ENCODE results near the gene GHDC. TPM values are rescaled to one million over a fixed set of nuclear protein-coding genes. Genes with fewer than 3 reads are reported as not detected.

Gene GHDC
- total and polyA plus RNA-seq, 2 donors (not counting 3 experiments of a cell fraction or from before 2014, with no cell fraction given), result 9.8 to 11.2 TPM

GRCh38 chr17:42201458-42201772 is 7.1 kb upstream of the GHDC start:
- Histone ChIP-seq H3K27me3 (ENCODE audit: control insufficient read depth in 2 of 2, insufficient read depth in 2 of 2, low read length in 2 of 2) (no peaks in the 10 kb centered on the region), H3K27ac (ENCODE audit: insufficient read depth, low read depth, low read length) (no peak overlapping the region), H3K36me3 (ENCODE audit: control insufficient read depth in 2 of 2, extremely low read depth in 1 of 2, insufficient read depth in 2 of 2, low read length in 2 of 2) (peaks cover 7 to 20% of the 10 kb centered on the region in 2 experiments), H2AFZ (ENCODE audit: low read depth, low read length) (no peak overlapping the region), H3K9ac (replicated peaks; ENCODE audit: extremely low read depth, insufficient read depth, low read length) (no peak overlapping the region), H3K79me2 (ENCODE audit: control insufficient read depth, insufficient read depth, low read length) (no peaks in the 10 kb centered on the region), H3K4me1 (ENCODE audit: control insufficient read depth, extremely low read depth, insufficient read depth, low read length) (no peaks in the 10 kb centered on the region), H3K4me2 (ENCODE audit: insufficient read depth, low read length) (no peak overlapping the region), H4K20me1 (replicated peaks; ENCODE audit: control insufficient read depth, extremely low read depth, insufficient read depth, low read length) (no peaks in the 10 kb centered on the region), H3K9me1 (replicated peaks; ENCODE audit: control insufficient read depth, extremely low read depth, insufficient read depth, low read length) (no peaks in the 10 kb centered on the region), H3K4me3 (replicated peaks in 1 of 3; ENCODE audit: insufficient read depth in 1 of 3, low read depth in 1 of 3, low read length in 3 of 3) (no peak overlapping the region), H3K9me3 (replicated peaks; ENCODE audit: control insufficient read depth, insufficient read depth, low read length) (no peaks in the 10 kb centered on the region)
- dilution Hi-C loops (cut with MboI; ENCODE audit: extremely low pct_ligation_motif_present, low sequenced_read_pairs) (no loop called here), intact Hi-C loops (cut with micrococcal nuclease) (no loop called here)
- CTCF ChIA-PET, result interaction anchor here (1.4 to 3.2 kb wide), 2 partner anchors 17 to 21 kb away, joined by 3 to 11 read pairs; no protein-coding TSS in a partner anchor
- no peak for TF ChIP-seq JUN (IDR thresholded peaks at IDR 0.05; ENCODE audit: borderline replicate concordance, insufficient read depth, insufficient read length, low read depth)
- TF ChIP-seq CTCF (IDR thresholded peaks at IDR 0.05; ENCODE audit: extremely low read depth in 1 of 2, insufficient read depth in 1 of 2, low read depth in 1 of 2, low read length in 2 of 2), result no peak
- TF ChIP-seq POLR2A (IDR thresholded peaks at IDR 0.05; ENCODE audit: low read depth, low read length), result no peak
- no peak for TF ChIP-seq FOS (IDR thresholded peaks at IDR 0.05; ENCODE audit: borderline replicate concordance, insufficient read depth, low read length)
- no peak for TF ChIP-seq POLR2AphosphoS5 (IDR thresholded peaks at IDR 0.05; ENCODE audit: insufficient read depth, low read depth, low read length)
- no peak for TF ChIP-seq MAX (IDR thresholded peaks at IDR 0.05; ENCODE audit: insufficient read depth, insufficient read length)
- TF ChIP-seq EZH2 (IDR thresholded peaks at IDR 0.05; ENCODE audit: borderline replicate concordance, low read depth, low read length, severe bottlenecking), result no peak
- no peak for TF ChIP-seq MYC (IDR thresholded peaks at IDR 0.05; ENCODE audit: low read depth, low read length)
- no peak for TF ChIP-seq GATA2 (IDR thresholded peaks at IDR 0.05; ENCODE audit: insufficient read depth, insufficient read length, low read depth, low read length)
- POLR2A ChIA-PET, result no interaction called here
- BruUV-seq (replicated peaks), result no TSS peak
- FAIRE-seq (no peak), DNase-seq (ENCODE audit: low read depth, low spot score) (no peak)

All from endothelial cell of umbilical vein (primary cell).